Measurements from ENCODE around the gene PTK7.

The PTK7 gene

DNA sequence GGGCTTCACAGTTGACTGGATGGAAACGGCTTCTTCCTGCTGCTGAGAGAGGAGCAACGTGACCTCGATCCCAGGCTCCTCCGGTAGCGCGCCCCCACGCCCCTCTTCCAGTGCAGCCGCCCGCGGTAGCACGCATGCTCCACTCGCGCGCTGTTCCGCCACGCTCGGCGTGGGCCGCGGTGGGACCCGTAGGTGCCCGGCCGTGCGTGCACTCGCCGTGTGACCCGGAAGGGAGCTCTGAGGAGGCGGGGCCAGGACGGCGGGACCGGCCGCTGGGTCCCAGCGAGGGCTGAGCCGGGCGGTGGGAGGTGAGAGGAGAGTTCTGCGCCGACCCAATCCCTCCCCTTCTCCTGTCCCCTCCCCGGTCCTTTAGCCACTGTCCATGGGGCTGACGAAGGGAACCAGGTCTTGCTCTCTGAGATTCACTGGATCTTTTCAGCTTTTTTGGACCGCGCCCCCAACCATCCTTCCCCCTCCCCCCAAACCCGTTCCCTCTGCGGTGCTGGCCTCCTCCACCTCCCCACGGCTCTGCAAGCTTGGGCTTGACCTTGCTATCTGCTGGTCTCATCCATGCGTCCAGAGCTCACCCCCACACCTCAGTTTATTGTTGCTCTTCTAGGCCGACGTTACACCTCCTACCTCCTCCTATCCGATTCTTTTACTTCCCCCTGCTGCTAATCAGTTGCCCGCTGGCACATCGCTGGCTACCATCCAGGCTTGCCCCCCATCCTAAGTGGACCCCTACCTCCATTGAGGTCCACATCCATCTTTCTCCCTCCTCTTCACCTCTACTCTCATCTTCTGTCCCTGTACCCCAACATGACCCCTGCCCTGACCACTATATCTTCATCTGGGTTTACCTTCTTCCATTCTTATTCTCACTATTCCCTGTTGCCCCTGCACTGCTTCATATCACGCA is 106.1 kb downstream of the PTK7 start, which contains the start of gene CUL9:
CUL9 (plus strand) TSS at position 255 of the 919 bp plus-strand sequence. CDS start 2,115 bp downstream, outside the sequence.
- DNase-seq, result peak; percentile 89

DNA sequence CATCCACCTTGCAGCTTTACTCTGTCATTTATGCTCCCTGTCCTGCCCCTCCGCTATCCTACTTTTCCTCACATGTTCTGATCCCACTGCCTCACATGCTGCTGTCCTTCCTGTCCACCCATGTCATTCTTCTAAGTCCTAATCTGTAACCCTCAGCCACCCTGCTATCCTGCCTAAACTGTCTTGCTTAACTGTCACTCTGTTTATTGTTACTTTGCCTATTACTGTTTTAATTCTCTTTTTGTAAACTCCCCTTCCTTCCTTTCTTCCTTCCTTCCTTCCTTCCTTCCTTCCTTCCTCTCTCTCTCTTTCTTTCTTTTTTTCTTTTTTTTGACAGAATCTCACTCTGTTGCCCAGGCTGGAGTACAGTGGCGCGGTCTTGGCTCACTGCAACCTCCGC is 107.3 kb downstream of the PTK7 start:
- no peak for DNase-seq

DNA sequence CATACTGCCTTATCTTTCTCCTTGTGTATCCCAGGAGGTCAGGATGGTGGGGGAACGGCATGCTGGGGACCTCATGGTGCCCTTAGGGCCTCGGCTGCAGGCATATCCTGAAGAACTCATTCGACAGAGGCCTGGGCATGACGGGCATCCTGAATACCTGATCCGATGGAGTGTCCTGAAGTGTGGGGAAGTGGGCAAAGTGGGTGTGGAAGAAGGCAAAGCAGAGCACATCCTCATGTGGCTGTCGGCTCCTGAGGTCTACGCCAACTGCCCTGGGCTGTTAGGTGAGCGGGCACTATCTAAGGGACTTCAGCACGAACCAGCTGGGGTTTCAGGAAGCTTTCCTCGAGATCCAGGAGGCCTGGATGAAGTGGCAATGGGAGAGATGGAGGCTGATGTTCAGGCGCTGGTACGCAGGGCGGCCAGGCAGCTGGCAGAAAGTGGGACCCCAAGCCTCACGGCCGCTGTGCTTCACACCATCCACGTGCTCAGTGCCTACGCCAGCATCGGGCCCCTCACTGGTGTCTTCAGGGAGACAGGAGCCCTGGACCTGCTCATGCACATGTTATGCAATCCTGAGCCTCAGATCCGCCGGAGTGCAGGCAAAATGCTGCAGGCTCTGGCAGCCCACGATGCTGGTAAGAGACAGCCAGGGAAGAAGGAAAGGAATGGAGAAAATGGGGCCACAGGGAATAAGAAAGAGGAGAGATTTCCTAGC is 108.3 kb downstream of the PTK7 start:
- DNase-seq, result no peak

DNA sequence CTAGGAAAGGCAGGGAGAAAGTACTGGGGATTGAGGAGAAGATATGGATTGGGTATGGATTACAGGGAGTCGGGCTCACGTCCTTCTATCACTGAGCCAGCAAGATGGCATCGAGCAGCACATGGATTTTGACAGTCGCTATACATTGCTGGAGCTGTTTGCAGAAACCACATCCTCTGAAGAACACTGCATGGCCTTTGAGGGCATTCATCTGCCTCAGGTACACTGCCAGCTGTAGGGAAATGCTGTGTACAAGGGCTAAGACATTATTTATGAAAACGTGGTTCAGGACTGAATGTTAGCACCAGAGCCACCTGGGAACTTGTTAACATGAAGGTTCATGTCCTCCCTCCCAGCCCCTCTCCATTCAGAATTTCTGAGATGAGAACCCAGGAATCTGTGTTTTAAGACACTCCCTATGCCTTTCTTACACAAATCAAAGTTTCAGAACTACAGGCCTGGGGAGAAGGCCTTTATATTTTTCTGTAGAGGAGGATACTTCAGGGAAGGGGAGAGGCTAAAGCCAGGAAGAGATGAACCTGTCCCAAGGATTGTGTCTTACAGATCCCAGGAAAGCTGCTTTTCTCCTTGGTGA is 109.4 kb downstream of the PTK7 start:
- no peak for DNase-seq

DNA sequence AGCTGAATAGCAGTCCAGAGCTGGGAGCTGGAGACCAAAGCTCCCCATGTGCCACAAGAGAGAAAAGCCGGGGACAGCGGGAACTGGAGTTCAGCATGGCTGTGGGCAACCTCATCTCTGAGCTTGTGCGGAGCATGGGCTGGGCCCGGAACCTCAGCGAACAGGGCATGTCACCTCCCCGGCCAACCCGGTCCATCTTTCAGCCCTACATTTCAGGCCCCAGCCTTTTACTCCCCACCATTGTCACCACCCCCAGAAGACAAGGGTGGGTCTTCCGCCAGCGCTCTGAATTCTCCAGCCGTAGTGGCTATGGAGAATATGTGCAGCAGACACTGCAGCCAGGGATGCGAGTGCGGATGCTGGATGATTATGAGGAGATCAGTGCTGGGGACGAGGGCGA is 109.9 kb downstream of the PTK7 start:
- no peak for DNase-seq

DNA sequence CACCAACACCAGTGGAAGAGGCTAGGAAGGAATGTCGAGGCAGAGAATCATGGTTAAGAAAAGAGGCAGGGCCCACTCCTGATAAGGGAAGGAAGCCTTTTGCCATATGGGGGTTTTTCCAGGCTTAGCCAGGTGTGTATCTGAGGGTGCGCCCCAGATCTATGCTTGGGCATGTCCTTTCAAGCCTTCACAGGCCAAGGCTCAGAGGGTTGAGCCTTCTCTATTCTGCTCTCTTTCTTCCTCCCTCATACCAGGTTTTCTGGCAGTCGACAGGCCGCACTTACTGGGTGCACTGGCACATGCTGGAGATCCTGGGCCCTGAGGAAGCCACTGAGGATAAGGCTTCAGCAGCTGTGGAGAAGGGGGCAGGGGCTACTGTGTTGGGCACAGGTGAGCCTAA is 110.6 kb downstream of the PTK7 start:
- no peak for DNase-seq

DNA sequence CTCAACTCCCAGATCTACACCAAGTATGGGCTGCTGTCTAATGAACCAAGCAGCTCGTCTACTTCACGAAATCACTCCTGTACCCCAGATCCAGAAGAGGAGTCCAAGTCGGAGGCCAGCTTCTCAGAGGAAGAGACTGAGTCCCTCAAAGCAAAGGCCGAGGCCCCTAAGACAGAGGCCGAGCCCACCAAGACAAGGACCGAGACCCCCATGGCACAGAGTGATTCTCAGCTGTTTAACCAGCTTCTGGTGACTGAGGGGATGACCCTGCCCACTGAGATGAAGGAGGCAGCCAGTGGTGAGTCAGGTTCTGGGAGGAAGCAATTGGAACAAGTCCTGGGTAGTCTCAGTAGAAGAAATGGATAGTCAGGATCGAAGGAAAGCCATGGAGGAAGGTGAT is 111.7 kb downstream of the PTK7 start:
- DNase-seq, result no peak

DNA sequence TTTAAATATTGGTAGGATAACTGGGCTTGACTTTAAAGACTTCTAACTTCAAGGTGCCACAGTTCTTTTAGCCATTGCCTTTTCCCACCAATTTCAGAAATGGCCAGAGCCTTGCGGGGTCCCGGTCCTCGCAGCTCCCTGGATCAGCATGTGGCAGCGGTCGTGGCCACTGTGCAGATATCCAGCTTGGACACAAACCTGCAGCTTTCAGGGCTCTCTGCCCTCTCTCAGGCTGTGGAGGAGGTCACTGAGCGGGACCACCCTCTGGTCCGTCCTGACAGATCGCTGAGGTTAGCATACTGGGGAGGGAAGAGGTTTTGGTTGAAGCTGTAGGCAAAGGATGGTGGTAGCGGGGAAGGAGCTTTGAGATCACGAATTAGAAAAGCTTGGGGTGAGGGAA is 112.3 kb downstream of the PTK7 start:
- DNase-seq, result no peak

DNA sequence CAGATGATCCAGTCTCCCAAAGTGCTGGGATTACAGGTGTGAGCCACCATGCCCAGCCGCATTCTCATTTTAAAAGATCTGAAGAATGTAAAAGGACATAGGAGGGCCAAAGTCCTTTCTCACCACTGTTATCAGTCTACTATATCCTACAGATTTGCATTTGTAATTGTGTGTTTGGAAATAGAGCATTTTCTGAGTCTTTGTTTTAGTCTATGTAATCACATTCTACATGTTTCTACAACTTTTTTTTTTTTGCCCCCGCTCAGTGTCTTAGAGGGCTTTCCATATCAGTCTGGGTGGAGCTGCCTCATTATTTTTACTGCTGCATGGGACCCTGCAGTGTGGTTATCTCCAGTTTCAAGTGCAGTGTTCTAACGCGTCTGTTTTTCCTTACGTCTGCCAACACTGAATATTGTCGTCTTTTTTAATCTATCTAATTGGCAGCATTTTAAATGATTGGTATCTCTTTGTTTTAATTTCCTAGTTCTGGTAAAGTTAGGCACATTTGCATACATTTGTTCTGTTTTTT is 113.7 kb downstream of the PTK7 start:
- no peak for DNase-seq

DNA sequence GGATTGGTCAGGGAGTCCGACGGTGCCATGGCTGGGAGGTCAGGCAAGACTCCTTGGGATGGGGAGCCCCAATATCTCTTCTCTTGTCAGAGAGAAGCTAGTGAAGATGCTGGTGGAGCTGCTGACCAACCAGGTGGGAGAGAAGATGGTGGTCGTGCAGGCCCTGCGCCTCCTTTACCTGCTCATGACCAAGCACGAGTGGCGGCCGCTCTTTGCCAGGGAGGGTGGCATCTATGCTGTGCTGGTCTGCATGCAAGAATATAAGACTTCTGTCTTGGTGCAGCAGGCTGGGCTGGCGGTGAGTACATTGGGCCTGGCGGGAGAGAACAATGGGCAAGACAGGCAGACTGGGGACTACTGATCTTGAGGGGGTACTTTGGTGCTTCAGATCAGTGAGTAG is 116.8 kb downstream of the PTK7 start:
- DNase-seq, result no peak

DNA sequence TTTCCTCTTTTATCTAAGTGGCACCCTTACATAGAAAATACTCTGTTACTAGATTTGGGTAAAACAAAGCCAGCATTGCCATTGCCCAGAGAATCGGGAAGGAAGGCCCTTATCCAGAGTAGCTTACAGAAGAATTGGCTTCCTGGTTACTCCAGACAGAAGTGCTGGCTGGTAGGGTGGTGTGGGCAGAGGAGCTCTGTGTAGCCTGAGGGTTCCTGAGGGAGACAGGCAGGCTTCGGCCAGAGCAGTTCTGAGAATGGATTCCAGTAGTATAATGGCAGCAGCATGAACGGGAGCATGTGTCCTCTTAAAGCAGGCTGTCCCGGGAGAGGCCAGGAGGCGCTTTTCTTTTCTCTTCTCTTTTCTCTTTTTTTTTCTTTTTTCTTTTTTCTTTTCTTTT is 117.8 kb downstream of the PTK7 start:
- DNase-seq, result no peak

DNA sequence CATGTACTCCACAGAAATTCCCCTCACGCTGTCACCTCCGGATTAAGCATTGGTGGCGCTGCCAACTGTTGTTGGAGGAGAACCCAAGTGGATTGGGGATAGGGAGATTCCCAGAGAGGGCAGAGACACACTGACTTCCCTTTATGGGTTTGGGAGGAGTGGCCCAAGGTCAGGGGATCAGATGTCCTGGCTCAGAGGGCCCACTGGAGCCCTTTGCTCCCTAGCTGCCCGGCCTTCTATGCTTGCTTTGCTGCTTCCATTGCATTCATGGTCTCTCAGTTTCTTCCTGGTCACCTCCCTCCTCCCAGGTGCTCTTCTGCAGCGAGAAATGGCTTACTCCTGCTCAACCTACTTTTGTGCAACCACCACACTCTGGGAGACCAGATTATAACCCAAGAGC is 120.2 kb downstream of the PTK7 start:
- DNase-seq, result no peak

DNA sequence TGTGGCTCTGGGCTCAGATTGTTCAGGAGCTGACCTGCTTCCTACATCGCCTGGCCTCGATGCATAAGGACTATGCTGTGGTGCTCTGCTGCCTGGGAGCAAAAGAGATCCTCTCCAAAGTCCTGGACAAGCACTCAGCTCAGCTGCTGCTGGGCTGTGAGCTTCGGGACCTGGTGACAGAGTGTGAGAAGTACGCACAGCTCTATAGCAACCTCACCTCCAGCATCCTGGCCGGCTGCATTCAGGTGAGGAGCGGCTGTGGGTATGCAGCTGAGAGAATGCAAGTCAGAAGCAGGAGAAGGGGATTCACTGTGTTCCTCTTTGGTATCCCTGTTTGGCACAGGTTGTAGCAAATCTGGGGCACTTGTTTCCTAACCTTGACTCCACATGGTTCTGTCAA is 123.8 kb downstream of the PTK7 start:
- no peak for DNase-seq

DNA sequence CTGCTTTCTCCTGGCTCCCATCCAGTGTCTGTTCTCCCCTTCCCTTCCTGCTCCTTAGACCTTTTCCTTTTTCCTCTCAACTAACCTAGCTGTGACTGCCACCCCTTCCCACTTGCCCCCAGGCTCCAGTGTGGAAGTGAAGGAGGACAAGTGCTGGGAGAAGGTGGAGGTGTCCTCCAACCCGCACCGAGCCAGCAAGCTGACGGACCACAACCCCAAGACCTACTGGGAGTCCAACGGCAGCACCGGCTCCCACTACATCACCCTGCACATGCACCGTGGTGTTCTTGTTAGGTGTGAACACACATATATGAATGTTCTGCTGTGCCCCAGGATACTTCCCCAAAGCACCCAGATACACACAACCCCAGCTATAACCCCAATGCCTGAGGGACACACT is 124.4 kb downstream of the PTK7 start:
- no peak for DNase-seq

DNA sequence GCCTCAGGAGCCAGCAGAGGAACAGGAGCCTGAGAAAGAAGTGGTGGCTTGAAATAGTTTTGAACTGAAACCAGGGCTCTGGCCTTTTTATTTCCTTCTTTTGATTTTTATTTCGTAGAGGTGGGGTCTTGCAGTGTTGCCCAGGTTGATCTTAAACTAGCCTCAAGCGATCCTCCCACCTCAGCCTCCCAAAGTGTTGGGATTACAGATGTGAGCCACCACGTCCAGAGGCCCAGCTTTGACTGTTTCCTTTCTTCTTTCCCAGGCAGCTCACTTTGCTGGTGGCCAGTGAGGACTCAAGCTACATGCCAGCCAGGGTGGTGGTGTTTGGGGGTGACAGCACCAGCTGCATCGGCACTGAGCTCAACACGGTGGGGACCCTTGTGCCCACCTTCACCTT is 126.3 kb downstream of the PTK7 start:
- DNase-seq, result no peak

DNA sequence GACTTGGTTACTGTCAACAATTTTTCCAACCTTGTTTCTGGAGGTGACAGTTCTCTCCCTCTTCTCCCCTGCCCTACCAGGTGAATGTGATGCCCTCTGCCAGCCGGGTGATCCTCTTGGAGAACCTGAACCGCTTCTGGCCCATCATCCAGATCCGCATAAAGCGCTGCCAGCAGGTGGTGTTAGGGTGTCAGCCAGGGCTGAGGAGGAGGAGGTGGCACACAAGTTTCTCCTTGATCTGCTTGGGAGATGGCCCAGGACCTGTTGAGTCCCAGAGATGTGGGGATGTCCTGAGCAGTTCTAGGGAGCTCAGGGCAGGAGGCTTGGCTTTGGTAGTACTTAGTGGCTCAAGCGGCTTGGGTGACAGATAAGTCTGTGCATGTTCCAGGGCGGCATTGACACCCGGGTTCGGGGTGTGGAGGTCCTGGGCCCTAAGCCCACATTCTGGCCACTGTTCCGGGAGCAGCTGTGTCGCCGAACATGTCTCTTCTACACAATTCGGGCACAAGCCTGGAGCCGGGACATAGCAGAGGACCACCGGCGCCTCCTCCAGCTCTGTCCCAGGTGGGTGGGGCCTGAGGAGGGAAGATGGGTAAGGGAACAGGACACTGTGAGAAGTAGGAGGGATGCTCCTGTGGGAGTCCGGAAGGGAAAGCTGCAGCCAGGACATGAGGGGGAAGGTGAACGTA is 127.1 kb downstream of the PTK7 start:
- no peak for DNase-seq

DNA sequence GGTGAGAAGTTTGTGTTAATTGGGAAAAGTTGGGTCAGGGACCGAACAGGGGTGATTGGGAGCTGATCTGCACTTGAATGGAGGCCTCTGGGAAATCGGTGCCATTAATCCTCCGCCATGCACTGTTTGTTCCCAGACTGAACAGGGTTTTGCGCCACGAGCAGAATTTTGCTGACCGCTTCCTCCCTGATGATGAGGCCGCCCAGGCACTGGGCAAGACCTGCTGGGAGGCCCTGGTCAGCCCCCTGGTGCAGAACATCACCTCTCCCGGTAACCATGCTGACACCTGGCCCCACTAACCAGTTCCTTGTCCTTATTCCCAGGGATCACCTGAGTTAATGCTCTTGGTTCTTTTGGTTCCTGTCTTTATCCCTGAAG is 127.6 kb downstream of the PTK7 start:
- no peak for DNase-seq

DNA sequence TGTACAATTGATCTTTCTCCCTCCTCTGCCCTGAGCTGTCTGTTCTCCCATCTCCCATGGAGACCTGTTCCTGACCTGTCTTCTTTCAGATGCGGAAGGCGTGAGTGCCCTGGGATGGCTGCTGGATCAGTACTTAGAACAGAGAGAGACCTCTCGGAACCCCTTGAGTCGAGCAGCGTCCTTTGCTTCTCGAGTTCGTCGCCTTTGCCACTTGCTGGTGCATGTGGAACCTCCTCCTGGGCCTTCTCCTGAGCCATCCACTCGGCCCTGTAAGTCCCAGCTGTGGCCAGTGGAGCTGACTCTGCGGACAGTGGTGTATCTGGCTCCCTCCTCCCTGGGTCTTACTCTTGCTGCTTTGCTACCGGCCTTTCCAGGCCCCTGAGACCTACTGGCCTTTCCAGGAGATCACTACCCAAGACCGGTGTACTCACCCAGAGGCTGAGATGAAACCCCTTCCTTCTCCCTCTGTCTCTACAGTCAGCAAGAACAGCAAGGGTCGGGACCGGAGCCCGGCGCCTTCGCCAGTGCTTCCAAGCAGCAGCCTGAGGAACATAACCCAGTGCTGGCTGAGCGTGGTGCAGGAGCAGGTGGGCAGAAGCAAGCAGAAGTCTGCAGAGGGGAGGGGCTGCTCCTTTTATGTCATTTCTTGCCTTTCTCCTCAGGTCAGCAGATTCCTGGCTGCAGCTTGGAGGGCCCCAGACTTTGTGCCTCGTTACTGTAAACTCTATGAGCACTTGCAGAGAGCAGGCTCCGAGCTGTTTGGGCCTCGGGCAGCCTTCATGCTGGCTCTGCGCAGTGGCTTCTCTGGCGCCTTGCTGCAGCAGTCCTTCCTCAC is 128.4 kb downstream of the PTK7 start:
- no peak for DNase-seq

DNA sequence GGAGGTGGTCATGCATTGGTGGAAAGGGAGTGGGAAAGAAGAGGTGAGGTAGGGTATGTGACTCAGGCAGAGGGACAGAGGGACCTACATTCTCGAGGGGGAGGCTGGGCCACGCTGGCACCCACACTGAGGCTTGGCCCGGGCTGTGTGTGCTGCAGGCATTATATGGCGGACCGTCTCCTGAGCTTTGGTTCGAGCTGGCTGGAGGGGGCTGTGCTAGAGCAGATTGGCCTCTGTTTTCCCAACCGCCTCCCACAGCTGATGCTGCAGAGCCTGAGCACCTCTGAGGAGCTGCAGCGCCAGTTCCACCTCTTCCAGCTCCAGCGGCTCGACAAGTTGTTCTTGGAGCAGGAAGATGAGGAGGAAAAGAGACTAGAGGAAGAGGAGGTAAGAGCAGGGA is 129.7 kb downstream of the PTK7 start:
- no peak for DNase-seq

DNA sequence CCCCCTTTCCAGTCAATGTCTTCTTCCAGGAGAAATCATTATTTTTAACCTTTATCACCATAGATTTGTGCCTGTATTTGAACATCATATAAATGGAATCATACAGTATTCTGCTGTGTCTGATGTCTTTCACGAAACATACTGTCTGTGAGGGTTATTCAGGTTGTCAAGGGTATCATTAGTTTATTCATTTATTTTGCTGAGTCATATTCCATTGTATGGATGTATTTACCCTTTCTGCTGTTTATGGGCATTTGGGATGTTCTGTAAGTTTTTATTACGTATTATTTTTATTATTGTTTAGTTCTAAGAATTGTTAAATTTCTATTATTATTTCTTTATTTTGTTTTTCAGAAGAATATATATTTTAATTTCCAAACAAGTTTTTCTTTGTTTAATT is 131.2 kb downstream of the PTK7 start:
- DNase-seq, result no peak

Measured in NCI-H82 (cell line).